Thyroid gland (tissue), 4 donors: Measurements from ENCODE around the gene CIZ1. TPM values are rescaled to one million over a fixed set of nuclear protein-coding genes. Genes with fewer than 3 reads are reported as not detected.

Source experiments
- DNase-seq, 2 donors: peaks; one replicate each; pipeline ENCODE4 v3.0.0-alpha.2; 2019
- H3K27ac ChIP-seq, 3 donors: fragments of 200-600 bp; sonication (generic); 1 replicate in 2 of 3; 2 replicates in 1 of 3; pipeline ENCODE4 v1.5.1; 2016 to 2019; ENCODE audit warnings: mild to moderate bottlenecking in 1 of 3, moderate library complexity in 1 of 3
- H3K27me3 ChIP-seq: fragments of 200-600 bp; sonication (generic); one replicate; pipeline ENCODE4 v1.5.1; 2019
- H3K36me3 ChIP-seq, 2 donors: fragments of 200-600 bp; sonication (generic); one replicate each; pipeline ENCODE4 v1.5.1; 2016 to 2019
- H3K4me1 ChIP-seq, 2 donors: fragments of 200-600 bp; sonication (generic); one replicate each; pipeline ENCODE4 v1.5.1; 2017 to 2019
- H3K4me3 ChIP-seq, 3 donors: fragments of 200-600 bp; sonication (generic); replicated peaks in 1 of 3; 1 replicate in 2 of 3; 2 replicates in 1 of 3; pipeline ENCODE4 v1.5.1; 2016; ENCODE audit warnings: mild to moderate bottlenecking in 1 of 3
- H3K9me3 ChIP-seq: fragments of 200-600 bp; sonication (generic); one replicate; pipeline ENCODE4 v1.5.1; 2017
- CTCF ChIP-seq, 6 experiments: fragments of 200-600 bp in 3 of 6; fragments of 450-650 bp in 3 of 6; sonication (generic) in 3 of 6; IDR thresholded peaks; one replicate each; pipeline ENCODE4 v1.5.1; 2016 to 2019; ENCODE audit warnings: antibody characterized with exemption in 6 of 6, mild to moderate bottlenecking in 2 of 6, inconsistent platforms in 1 of 6, moderate library complexity in 1 of 6
- POLR2A ChIP-seq, 2 donors: fragments of 450-650 bp; IDR thresholded peaks; one replicate each; pipeline ENCODE4 v1.6.1; 2017; ENCODE audit warnings: antibody characterized with exemption in 2 of 2, mild to moderate bottlenecking in 2 of 2, moderate library complexity in 1 of 2
- WGBS, 2 donors: methylation state at CpG; one replicate each; pipeline ENCODE4 v1.1.5; 2017; 5-methylcytosine and 5-hydroxymethylcytosine counted together
- intact Hi-C: fragments of 100-400 bp; cut with DNase I; formaldehyde crosslinking; loops from one replicate; pipeline ENCODE4 v1.15.1; 2023
- total RNA-seq, 4 donors: library from RNA; depleted of rRNA; stranded (reverse); fragments of >200 nt; gene quantifications; one replicate each; pipeline ENCODE4 v1.2.3, GENCODE V29; 2016

The CIZ1 gene
- total RNA-seq, 4 donors from 2014 or later: 47.8 to 58.5 (median 52.7) TPM

DNA sequence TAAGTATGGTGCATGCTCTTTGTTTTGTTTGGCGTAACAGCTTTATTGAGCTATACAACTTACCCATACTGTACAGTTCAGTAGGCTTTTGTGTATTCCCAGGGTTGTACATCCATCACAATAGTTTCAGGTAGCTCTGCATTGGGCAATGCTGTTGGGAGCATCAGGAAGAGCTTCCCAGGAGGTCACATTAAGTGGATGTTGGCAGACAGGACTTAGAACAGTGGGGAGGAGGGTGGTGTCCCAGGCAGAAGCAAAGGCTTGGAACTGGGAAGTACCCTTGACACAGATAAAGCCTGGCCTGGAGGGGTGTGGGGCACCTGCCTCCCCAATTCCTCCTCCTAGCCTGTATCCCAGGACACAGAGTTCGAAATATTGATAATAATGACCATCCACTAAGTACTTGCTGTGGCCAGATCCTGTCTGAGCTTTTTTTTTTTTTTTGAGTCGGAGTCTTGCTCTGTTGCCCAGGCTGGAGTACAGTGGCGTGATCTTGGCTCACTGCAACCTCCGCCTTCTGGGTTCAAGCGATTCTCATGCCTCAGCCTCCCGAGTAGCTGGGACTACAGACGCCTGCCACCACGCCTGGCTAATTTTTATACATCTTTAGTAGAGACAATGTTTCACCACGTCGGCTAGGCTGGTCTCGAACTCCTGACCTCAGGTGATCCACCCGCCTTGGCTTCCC is 30.0 kb downstream of the CIZ1 start:
- 93% methylated on average over 13 of the region's 13 CpGs for WGBS, 2 donors
- no peak overlapping the region for H3K27ac ChIP-seq

DNA sequence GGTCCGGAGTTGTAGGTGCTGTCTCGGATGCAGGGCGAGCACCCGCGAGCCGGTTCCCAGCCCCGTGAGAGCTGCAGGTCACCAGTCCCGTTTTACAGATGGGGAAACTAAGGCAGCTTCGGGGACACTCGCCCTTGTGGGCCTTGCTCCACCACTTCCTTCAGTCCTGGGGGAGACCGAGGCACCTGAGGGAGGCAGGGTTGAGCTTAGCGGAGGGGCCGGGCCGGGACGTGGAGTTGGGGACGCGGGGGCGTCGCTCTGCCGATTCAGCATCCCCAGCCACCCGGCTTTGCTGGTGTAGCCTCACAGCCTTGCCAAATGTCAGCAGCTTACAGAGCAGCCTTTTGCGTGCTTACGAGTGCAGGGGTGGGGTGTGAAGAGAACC is 30.8 kb downstream of the CIZ1 start:
- 1 to 2% methylated on average over 4 to 14 of the region's 23 CpGs for WGBS, 2 donors
- H3K36me3 ChIP-seq: peaks cover 0 to 7% of the 10 kb centered on the region in 2 donors
- DNase-seq: peak in 1 of 2 donors; percentile 24
- intact Hi-C loops: no loop called here
- no peaks in the 10 kb centered on the region for H3K27me3 ChIP-seq
- H3K4me1 ChIP-seq: peaks cover 7 to 8% of the 10 kb centered on the region in 2 donors
- H3K9me3 ChIP-seq: no peaks in the 10 kb centered on the region
- no peak for TF ChIP-seq CTCF (IDR thresholded peaks at IDR 0.05)
- no peak for TF ChIP-seq POLR2A (IDR thresholded peaks at IDR 0.05)
- peak overlapping the region in 2 of 3 donors; percentile 19 to 60 for H3K4me3 ChIP-seq
- H3K27ac ChIP-seq: no peak overlapping the region

More for the DNA sequence above, 30.0 kb downstream of the CIZ1 start:
- intact Hi-C loops: no loop called here
- H3K4me3 ChIP-seq: no peak overlapping the region
- H3K27me3 ChIP-seq: no peaks in the 10 kb centered on the region
- no peak for TF ChIP-seq CTCF (IDR thresholded peaks at IDR 0.05)
- TF ChIP-seq POLR2A (IDR thresholded peaks at IDR 0.05): no peak
- no peak for DNase-seq
- peaks cover 6 to 13% of the 10 kb centered on the region in 2 donors for H3K36me3 ChIP-seq
- H3K4me1 ChIP-seq: peaks cover 7 to 8% of the 10 kb centered on the region in 2 donors
- H3K9me3 ChIP-seq: no peaks in the 10 kb centered on the region

- DNase-seq: peak; percentile 92 to 93
- H3K27ac ChIP-seq: peak within 1 kb of the TSS; percentile 52 to 53 (median 53)
- intact Hi-C loops: no loop called here
- peak within 1 kb of the TSS in 2 of 3 donors; percentile 44 to 60 for H3K4me3 ChIP-seq
- H3K9me3 ChIP-seq: no peaks in the 10 kb centered on the region
- H3K36me3 ChIP-seq: peaks cover 0 to 7% of the 10 kb centered on the region in 2 donors
- TF ChIP-seq POLR2A (IDR thresholded peaks at IDR 0.05) (peak in 1 of 2 donors; percentile 56), CTCF (IDR thresholded peaks at IDR 0.05) (no peak)
- H3K27me3 ChIP-seq: no peaks in the 10 kb centered on the region
- 0% methylated on average over 8 to 12 of the region's 77 CpGs for WGBS, 2 donors
- peaks cover 7 to 8% of the 10 kb centered on the region in 2 donors for H3K4me1 ChIP-seq
Measured at GRCh38 chr9:128159784-128160602, 31.4 kb downstream of the CIZ1 start, which contains the start of gene BBLN. Gene BBLN (plus strand): TSS chr9:128160265. CDS start chr9:128160408, 143 bp downstream.

GRCh38 chr9:128159522-128159783 is 31.9 kb downstream of the CIZ1 start:
- intact Hi-C loops: no loop called here
- H3K27ac ChIP-seq: peak overlapping the region; percentile 52 to 53 (median 53)
- H3K36me3 ChIP-seq: peaks cover 0 to 4% of the 10 kb centered on the region in 2 donors
- WGBS, 2 donors: 55 to 68% methylated on average over 7 to 10 of the region's 11 CpGs
- H3K4me1 ChIP-seq: peaks cover 7 to 8% of the 10 kb centered on the region in 2 donors
- no peaks in the 10 kb centered on the region for H3K9me3 ChIP-seq
- no peak for DNase-seq
- peak overlapping the region in 2 of 3 donors; percentile 44 to 60 for H3K4me3 ChIP-seq
- no peak for TF ChIP-seq CTCF (IDR thresholded peaks at IDR 0.05)
- no peak for TF ChIP-seq POLR2A (IDR thresholded peaks at IDR 0.05)
- H3K27me3 ChIP-seq: no peaks in the 10 kb centered on the region
